Astrocyte of the spinal cord (primary cell): ENCODE measurements around the gene RNLS.
A peak's percentile ranks its signal among the peaks of the same experiment; 100 is the strongest.

Source experiments
- DNase-seq: peaks from one replicate; pipeline ENCODE4 v3.0.0; 2011; ENCODE audit warnings: low read depth, low spot score
- H3K4me3 ChIP-seq: 2 replicates; pipeline ENCODE4 v1.5.1; 2011; ENCODE audit warnings: low read depth, mild to moderate bottlenecking, low read length, moderate library complexity
- CTCF ChIP-seq: IDR thresholded peaks from 2 replicates; pipeline ENCODE4 v1.5.1; 2012; ENCODE audit warnings: low read depth, mild to moderate bottlenecking, low read length, inconsistent platforms
- in situ Hi-C: cut with HindIII; loops from 2 replicates; pipeline ENCODE4 v1.10.0; 2017; ENCODE audit warnings: low sequenced_read_pairs

Gene RNLS

GRCh38 chr10:88505680-88506215 lies 77.4 kb downstream of the RNLS start:
- TF ChIP-seq CTCF, result no peak
- in situ Hi-C loops, result no loop called here
- H3K4me3 ChIP-seq, result no peak overlapping the region
- DNase-seq, result no peak

GRCh38 chr10:88505265-88505664 lies 77.9 kb downstream of the RNLS start:
- DNase-seq, result no peak
- in situ Hi-C loops, result no loop called here
- H3K4me3 ChIP-seq, result no peak overlapping the region
- no peak for TF ChIP-seq CTCF

GRCh38 chr10:88500656-88501055 lies 82.5 kb downstream of the RNLS start:
- H3K4me3 ChIP-seq, result no peak overlapping the region
- in situ Hi-C loops, result no loop called here
- TF ChIP-seq CTCF, result no peak
- DNase-seq, result no peak

- TF ChIP-seq CTCF, result no peak
- DNase-seq, result peak; percentile 31
- in situ Hi-C loops, result no loop called here
- H3K4me3 ChIP-seq, result no peak overlapping the region
Observed at GRCh38 chr10:88499569-88500470, 83.3 kb downstream of the RNLS start.

- no peak for TF ChIP-seq CTCF
- DNase-seq, result no peak
- no peak overlapping the region for H3K4me3 ChIP-seq
- in situ Hi-C loops, result no loop called here
Observed at GRCh38 chr10:88497913-88498312, 85.2 kb downstream of the RNLS start.

GRCh38 chr10:88494537-88494936 lies 88.6 kb downstream of the RNLS start:
- TF ChIP-seq CTCF, result no peak
- in situ Hi-C loops, result no loop called here
- no peak overlapping the region for H3K4me3 ChIP-seq
- DNase-seq, result no peak
